SK-N-SH treated with all-trans-retinoic acid at 6 μM for 48 hours (cell line): Measurements from ENCODE around the gene PIGL.

ENCODE experiments used
- ATAC-seq: fragments of 200-7000 bp; cut with Tn5 transposase; 3 replicates; pipeline ENCODE4 v1.9.1; 2020; ENCODE audit warnings: mild to moderate bottlenecking, moderate library complexity
- BACH2 ChIP-seq: fragments of 250-450 bp; sonication (Bioruptor Pico); IDR thresholded peaks from 2 replicates; pipeline ENCODE4 v1.9.0; 2021; ENCODE audit warnings: mild to moderate bottlenecking, borderline replicate concordance
- CSDC2 ChIP-seq: fragments of 250-450 bp; sonication (Bioruptor Pico); IDR thresholded peaks from 2 replicates; pipeline ENCODE4 v1.5.0; 2020; ENCODE audit warnings: mild to moderate bottlenecking, moderate library complexity
- ESRRG ChIP-seq: fragments of 250-450 bp; sonication (Bioruptor Pico); IDR thresholded peaks from 2 replicates; pipeline ENCODE4 v1.6.1; 2021; ENCODE audit warnings: mild to moderate bottlenecking
- GLIS3 ChIP-seq: fragments of 250-450 bp; sonication (Bioruptor Pico); IDR thresholded peaks from 2 replicates; pipeline ENCODE4 v1.5.0; 2020; ENCODE audit warnings: mild to moderate bottlenecking, moderate library complexity
- ISL1 ChIP-seq: fragments of 250-450 bp; sonication (Bioruptor Pico); IDR thresholded peaks from 2 replicates; pipeline ENCODE4 v2.1.2; 2022; ENCODE audit warnings: mild to moderate bottlenecking, moderate library complexity
- OSR1 ChIP-seq: fragments of 250-450 bp; sonication (Bioruptor Pico); IDR thresholded peaks from 2 replicates; pipeline ENCODE4 v1.8.0; 2022; ENCODE audit warnings: moderate library complexity, mild to moderate bottlenecking, inconsistent platforms
- PATZ1 ChIP-seq: fragments of 250-450 bp; sonication (Bioruptor Pico); IDR thresholded peaks from 2 replicates; pipeline ENCODE4 v1.8.0; 2020; ENCODE audit warnings: mild to moderate bottlenecking, moderate library complexity, borderline replicate concordance
- PPARA ChIP-seq: fragments of 250-450 bp; sonication (Bioruptor Pico); IDR thresholded peaks from 2 replicates; pipeline ENCODE4 v1.5.0; 2020; ENCODE audit warnings: mild to moderate bottlenecking, borderline replicate concordance
- RARB ChIP-seq: fragments of 250-450 bp; sonication (Bioruptor Pico); IDR thresholded peaks from 2 replicates; pipeline ENCODE4 v1.8.0; 2021; ENCODE audit warnings: mild to moderate bottlenecking, moderate library complexity
- SNAI2 ChIP-seq: fragments of 250-450 bp; sonication (Bioruptor Pico); IDR thresholded peaks from 2 replicates; pipeline ENCODE4 v1.5.0; 2020; ENCODE audit warnings: mild to moderate bottlenecking, moderate library complexity
- TOX ChIP-seq: fragments of 250-450 bp; sonication (Bioruptor Pico); IDR thresholded peaks from 2 replicates; pipeline ENCODE4 v1.8.0; 2021; ENCODE audit warnings: mild to moderate bottlenecking, moderate library complexity, borderline replicate concordance
- ZC3H10 ChIP-seq: fragments of 250-450 bp; sonication (Bioruptor Pico); IDR thresholded peaks from 2 replicates; pipeline ENCODE4 v1.5.1; 2021; ENCODE audit warnings: mild to moderate bottlenecking, moderate library complexity
- ZFP3 ChIP-seq: fragments of 250-450 bp; sonication (Bioruptor Pico); IDR thresholded peaks from 2 replicates; pipeline ENCODE4 v1.5.0; 2020; ENCODE audit warnings: mild to moderate bottlenecking, moderate library complexity
- ZNF8 ChIP-seq: fragments of 450-650 bp; formaldehyde crosslinking; IDR thresholded peaks from 2 replicates; pipeline ENCODE4 v1.5.0; 2020; ENCODE audit warnings: mild to moderate bottlenecking, moderate library complexity
- TF ChIP-seq, protein P1 (sequence below): fragments of 250-450 bp; sonication (Bioruptor Pico); IDR thresholded peaks from 2 replicates; pipeline ENCODE4 v1.5.1; 2020; ENCODE audit warnings: low read depth, mild to moderate bottlenecking, moderate library complexity
- TF ChIP-seq, protein P2 (sequence below): fragments of 250-450 bp; sonication (Bioruptor Pico); IDR thresholded peaks from 2 replicates; pipeline ENCODE4 v1.5.1; 2021; ENCODE audit warnings: mild to moderate bottlenecking, moderate library complexity
- TF ChIP-seq, protein P3 (sequence below): fragments of 250-450 bp; sonication (Bioruptor Pico); IDR thresholded peaks from 2 replicates; pipeline ENCODE4 v1.5.0; 2020; ENCODE audit warnings: mild to moderate bottlenecking, moderate library complexity
- TF ChIP-seq, protein P4 (sequence below): fragments of 250-450 bp; sonication (Bioruptor Pico); IDR thresholded peaks from 2 replicates; pipeline ENCODE4 v1.8.0; 2021; ENCODE audit warnings: low read depth, mild to moderate bottlenecking, moderate library complexity, borderline replicate concordance

The PIGL gene

GRCh38 chr17:16181581-16181980, 35.4 kb upstream of the PIGL start:
- TF ChIP-seq ZNF8 (no peak), ZC3H10 (CRISPR knock-in tag) (no peak)
- ATAC-seq = no peak

GRCh38 chr17:16187642-16188041, 29.4 kb upstream of the PIGL start:
- no peak for ATAC-seq
- TF ChIP-seq CSDC2 (CRISPR knock-in tag) (no peak), TOX (no peak), PATZ1 (CRISPR knock-in tag) (no peak), ZNF8 (no peak), GLIS3 (no peak), PPARA (no peak), OSR1 (CRISPR knock-in tag) (no peak), SNAI2 (CRISPR knock-in tag) (no peak), ZC3H10 (CRISPR knock-in tag) (no peak), BACH2 (CRISPR knock-in tag) (no peak), ISL1 (CRISPR knock-in tag) (no peak)
- TF ChIP-seq, protein P1, sequence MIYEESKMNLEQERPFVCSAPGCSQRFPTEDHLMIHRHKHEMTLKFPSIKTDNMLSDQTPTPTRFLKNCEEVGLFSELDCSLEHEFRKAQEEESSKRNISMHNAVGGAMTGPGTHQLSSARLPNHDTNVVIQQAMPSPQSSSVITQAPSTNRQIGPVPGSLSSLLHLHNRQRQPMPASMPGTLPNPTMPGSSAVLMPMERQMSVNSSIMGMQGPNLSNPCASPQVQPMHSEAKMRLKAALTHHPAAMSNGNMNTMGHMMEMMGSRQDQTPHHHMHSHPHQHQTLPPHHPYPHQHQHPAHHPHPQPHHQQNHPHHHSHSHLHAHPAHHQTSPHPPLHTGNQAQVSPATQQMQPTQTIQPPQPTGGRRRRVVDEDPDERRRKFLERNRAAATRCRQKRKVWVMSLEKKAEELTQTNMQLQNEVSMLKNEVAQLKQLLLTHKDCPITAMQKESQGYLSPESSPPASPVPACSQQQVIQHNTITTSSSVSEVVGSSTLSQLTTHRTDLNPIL (CRISPR knock-in tag) = no peak
- TF ChIP-seq, protein P2, sequence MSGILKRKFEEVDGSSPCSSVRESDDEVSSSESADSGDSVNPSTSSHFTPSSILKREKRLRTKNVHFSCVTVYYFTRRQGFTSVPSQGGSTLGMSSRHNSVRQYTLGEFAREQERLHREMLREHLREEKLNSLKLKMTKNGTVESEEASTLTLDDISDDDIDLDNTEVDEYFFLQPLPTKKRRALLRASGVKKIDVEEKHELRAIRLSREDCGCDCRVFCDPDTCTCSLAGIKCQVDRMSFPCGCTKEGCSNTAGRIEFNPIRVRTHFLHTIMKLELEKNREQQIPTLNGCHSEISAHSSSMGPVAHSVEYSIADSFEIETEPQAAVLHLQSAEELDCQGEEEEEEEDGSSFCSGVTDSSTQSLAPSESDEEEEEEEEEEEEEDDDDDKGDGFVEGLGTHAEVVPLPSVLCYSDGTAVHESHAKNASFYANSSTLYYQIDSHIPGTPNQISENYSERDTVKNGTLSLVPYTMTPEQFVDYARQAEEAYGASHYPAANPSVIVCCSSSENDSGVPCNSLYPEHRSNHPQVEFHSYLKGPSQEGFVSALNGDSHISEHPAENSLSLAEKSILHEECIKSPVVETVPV (CRISPR knock-in tag) = no peak
- TF ChIP-seq, protein P3, sequence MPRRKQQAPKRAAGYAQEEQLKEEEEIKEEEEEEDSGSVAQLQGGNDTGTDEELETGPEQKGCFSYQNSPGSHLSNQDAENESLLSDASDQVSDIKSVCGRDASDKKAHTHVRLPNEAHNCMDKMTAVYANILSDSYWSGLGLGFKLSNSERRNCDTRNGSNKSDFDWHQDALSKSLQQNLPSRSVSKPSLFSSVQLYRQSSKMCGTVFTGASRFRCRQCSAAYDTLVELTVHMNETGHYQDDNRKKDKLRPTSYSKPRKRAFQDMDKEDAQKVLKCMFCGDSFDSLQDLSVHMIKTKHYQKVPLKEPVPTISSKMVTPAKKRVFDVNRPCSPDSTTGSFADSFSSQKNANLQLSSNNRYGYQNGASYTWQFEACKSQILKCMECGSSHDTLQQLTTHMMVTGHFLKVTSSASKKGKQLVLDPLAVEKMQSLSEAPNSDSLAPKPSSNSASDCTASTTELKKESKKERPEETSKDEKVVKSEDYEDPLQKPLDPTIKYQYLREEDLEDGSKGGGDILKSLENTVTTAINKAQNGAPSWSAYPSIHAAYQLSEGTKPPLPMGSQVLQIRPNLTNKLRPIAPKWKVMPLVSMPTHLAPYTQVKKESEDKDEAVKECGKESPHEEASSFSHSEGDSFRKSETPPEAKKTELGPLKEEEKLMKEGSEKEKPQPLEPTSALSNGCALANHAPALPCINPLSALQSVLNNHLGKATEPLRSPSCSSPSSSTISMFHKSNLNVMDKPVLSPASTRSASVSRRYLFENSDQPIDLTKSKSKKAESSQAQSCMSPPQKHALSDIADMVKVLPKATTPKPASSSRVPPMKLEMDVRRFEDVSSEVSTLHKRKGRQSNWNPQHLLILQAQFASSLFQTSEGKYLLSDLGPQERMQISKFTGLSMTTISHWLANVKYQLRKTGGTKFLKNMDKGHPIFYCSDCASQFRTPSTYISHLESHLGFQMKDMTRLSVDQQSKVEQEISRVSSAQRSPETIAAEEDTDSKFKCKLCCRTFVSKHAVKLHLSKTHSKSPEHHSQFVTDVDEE (CRISPR knock-in tag) = no peak
- TF ChIP-seq, protein P4, sequence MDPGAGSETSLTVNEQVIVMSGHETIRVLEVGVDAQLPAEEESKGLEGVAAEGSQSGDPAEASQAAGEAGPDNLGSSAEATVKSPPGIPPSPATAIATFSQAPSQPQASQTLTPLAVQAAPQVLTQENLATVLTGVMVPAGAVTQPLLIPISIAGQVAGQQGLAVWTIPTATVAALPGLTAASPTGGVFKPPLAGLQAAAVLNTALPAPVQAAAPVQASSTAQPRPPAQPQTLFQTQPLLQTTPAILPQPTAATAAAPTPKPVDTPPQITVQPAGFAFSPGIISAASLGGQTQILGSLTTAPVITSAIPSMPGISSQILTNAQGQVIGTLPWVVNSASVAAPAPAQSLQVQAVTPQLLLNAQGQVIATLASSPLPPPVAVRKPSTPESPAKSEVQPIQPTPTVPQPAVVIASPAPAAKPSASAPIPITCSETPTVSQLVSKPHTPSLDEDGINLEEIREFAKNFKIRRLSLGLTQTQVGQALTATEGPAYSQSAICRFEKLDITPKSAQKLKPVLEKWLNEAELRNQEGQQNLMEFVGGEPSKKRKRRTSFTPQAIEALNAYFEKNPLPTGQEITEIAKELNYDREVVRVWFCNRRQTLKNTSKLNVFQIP (CRISPR knock-in tag) = no peak

GRCh38 chr17:16189791-16190348, 27.1 kb upstream of the PIGL start:
- TF ChIP-seq ESRRG = no peak
- no peak for TF ChIP-seq ZC3H10 (CRISPR knock-in tag)
- no peak for TF ChIP-seq ZFP3 (CRISPR knock-in tag)
- no peak for ATAC-seq

DNA sequence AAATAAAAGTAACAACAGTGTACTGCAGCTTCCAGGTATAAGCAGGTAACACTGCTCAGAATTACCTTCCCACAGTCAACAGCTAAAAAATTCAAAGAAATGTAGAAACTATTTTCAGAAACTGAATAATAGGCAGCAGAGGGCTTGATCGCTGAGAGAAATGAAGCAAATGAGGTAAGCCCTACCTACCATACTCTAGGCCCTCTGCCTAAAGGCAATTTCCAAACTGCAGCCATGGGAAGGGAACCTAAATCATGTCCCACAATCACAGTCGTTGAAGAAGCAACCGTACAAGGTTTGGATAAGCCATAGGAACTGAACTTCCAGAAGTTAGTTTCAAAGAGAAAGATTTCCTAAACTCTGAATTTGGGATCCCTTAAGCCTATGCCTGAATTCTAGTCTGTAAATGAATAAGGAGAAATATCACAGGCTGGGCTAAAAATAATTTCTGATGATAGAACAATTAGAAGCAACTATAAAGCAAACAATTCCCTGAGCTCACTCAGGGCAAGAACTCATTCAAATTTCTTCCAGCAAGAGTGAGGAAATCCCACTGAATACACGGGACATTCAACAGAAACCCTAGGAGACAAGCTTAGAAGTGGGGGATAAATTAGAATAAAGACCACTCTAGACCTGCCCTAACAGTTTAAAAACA, 26.2 kb upstream of the PIGL start:
- TF ChIP-seq, protein P4 (CRISPR knock-in tag) = no peak
- TF ChIP-seq GLIS3 = no peak
- no peak for TF ChIP-seq RARB (CRISPR knock-in tag)
- TF ChIP-seq BACH2 (CRISPR knock-in tag) = no peak
- TF ChIP-seq, protein P1 (CRISPR knock-in tag) = no peak
- no peak for ATAC-seq
